Dendritic cell treated with granulocyte-macrophage colony-stimulating factor and Interleukin-4, amounts not matched to agents 40 ng/mL and 50 ng/mL, for 4 days (primary cell): Measurements from ENCODE around the gene MED23.

Source experiments
- H3K27ac Mint-ChIP-seq: one replicate; pipeline ENCODE4 v1.8.0; 2022; ENCODE audit warnings: mild to moderate bottlenecking, mixed read lengths
- H3K27me3 Mint-ChIP-seq: one replicate; pipeline ENCODE4 v1.8.0; 2022; ENCODE audit warnings: mild to moderate bottlenecking, mixed read lengths
- H3K36me3 Mint-ChIP-seq: one replicate; pipeline ENCODE4 v1.8.0; 2022; ENCODE audit warnings: low read depth, mixed read lengths
- H3K4me1 Mint-ChIP-seq: one replicate; pipeline ENCODE4 v1.8.0; 2022; ENCODE audit warnings: low read depth, mixed read lengths
- H3K4me3 Mint-ChIP-seq: one replicate; pipeline ENCODE4 v1.8.0; 2022; ENCODE audit warnings: mild to moderate bottlenecking, moderate library complexity, mixed read lengths
- H3K9me3 Mint-ChIP-seq: one replicate; pipeline ENCODE4 v1.8.0; 2022; ENCODE audit warnings: mixed read lengths
- intact Hi-C: fragments of 100-400 bp; cut with micrococcal nuclease; formaldehyde crosslinking; loops from one replicate; pipeline ENCODE4 v1.15.0; 2022

Gene MED23

DNA sequence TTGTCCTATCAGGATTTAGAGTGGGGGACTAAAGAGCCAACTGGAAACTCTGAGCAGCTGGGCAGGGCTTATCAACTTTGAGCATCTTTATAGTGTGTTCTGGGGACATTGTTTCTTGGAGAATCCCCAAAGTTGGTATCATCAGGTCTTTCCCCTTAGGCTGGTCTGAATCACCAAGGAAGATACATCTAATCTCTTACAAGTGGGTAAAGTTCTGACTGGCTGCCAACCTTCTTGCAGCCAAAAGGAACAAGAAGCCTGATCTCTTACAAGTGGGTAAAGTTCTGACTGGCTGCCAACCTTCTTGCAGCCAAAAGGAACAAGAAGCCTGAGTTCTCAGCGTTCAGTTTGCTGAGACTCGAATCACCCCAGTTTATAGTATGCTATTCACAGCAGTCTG, 1.6 kb upstream of the MED23 start:
- Mint-ChIP-seq H3K27ac (no peak overlapping the region), H3K4me1 (peaks cover 8% of the 10 kb centered on the region), H3K9me3 (no peaks in the 10 kb centered on the region), H3K27me3 (peaks cover 2% of the 10 kb centered on the region), H3K36me3 (peaks cover 22% of the 10 kb centered on the region), H3K4me3 (no peak overlapping the region)
- intact Hi-C loops = loop anchor here (5.0 kb wide), 1 partner anchor 738 kb away; no protein-coding TSS in a partner anchor

DNA sequence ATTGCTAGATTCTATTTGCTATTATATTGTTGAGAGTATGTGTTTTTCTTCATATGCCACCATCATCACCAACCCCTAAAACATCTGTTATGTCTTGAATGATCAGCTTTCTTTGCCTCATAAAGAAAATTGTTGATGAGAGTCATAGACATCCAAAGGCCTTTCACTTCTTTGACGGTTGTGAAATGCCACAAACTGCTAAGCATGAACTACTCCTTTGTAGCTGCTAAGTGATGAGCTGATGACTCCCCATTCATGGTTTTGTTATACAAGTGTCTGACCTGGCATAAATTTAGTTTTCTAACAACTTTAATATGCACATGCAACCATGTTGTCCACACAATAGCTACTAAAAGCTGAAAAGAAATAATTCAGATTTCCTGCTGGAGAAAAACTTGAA, 684 bp upstream of the MED23 start:
- H3K27ac Mint-ChIP-seq = peak overlapping the region; percentile 94
- H3K9me3 Mint-ChIP-seq = no peaks in the 10 kb centered on the region
- peaks cover 31% of the 10 kb centered on the region for H3K36me3 Mint-ChIP-seq
- no peak overlapping the region for H3K4me3 Mint-ChIP-seq
- H3K27me3 Mint-ChIP-seq = peaks cover 2% of the 10 kb centered on the region
- peaks cover 8% of the 10 kb centered on the region for H3K4me1 Mint-ChIP-seq
- intact Hi-C loops = loop anchor here (5.0 kb wide), 1 partner anchor 739 kb away; no protein-coding TSS in a partner anchor

DNA sequence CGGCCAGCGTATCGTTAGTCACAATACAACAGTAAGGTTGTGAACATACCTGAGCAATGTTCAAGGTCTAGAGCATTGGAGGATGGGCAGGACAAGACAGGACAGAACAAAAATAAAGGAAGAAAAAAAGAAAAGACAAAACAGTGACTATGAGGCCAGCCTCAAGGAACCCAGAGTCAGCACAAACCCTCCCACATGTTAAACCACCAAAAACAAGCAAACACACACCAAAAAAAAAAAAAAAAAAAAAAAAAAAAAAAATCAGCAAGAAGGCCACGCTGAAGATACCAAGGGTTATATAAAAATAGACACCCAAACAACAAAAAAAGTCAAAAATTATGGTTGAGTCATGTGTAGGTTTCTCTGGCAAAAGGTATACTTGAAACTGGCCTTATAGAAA, 12.8 kb downstream of the MED23 start:
- H3K4me3 Mint-ChIP-seq = no peak overlapping the region
- H3K4me1 Mint-ChIP-seq = no peaks in the 10 kb centered on the region
- peaks cover 87% of the 10 kb centered on the region for H3K36me3 Mint-ChIP-seq
- H3K9me3 Mint-ChIP-seq = no peaks in the 10 kb centered on the region
- H3K27ac Mint-ChIP-seq = no peak overlapping the region
- H3K27me3 Mint-ChIP-seq = no peaks in the 10 kb centered on the region
- intact Hi-C loops = no loop called here

DNA sequence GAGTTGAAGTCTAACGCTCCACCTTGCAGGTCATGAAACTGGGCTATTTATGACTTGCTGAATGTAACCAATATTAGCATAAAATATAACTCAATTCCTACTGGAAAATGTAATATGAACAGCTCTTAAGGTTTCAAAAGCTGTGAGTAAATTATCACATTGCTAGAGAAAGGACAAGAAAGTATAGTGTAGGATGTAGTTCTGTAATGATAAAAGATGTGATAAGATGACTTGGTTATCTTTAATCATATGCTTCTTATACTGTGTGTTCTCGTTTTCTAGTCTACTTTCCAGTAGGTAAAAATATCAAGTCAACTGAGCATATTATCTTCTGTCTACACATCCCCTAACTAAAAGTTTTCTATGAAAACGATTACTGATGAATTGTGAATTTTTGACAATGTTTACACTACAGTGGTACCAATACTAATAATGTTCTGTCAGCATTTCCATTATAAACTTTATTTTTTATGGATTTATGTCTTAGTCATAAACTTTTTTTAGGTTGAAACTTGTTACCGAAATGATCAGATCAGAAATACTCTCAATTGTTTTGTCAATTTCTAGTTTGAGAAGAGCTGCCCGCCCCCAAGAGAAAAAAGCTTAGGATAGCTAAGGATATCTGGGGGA, 14.6 kb downstream of the MED23 start:
- Mint-ChIP-seq H3K27ac (no peak overlapping the region), H3K4me1 (no peaks in the 10 kb centered on the region), H3K4me3 (no peak overlapping the region), H3K36me3 (peaks cover 87% of the 10 kb centered on the region), H3K27me3 (no peaks in the 10 kb centered on the region), H3K9me3 (no peaks in the 10 kb centered on the region)
- intact Hi-C loops = no loop called here

DNA sequence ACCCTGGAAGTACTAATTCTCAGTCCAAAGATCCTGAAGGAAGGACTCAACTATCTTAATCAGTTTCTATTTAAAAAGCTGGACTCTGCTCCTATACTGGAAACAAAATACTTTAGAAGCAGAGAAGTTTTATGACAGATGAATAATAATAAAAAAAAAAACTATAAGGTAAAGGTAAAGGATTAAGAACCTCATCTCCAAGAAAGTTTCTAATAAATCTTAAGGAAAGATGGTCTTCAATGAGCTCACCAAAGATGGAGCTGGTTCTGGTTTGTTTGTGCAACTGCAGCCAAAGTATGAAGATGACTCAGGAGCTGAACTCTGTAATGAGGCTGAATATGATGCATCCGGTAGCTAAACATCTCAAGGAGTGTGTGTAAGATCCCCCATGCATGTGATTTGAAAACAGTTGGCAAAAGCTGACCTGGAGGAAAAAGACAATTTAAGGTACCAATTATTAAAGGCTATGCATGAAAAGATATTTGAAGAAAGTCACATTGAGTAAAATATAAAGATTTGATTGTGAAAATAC, 25.2 kb downstream of the MED23 start:
- H3K36me3 Mint-ChIP-seq = peaks cover 74% of the 10 kb centered on the region
- H3K27ac Mint-ChIP-seq = no peak overlapping the region
- no peaks in the 10 kb centered on the region for H3K27me3 Mint-ChIP-seq
- H3K4me3 Mint-ChIP-seq = no peak overlapping the region
- no peaks in the 10 kb centered on the region for H3K4me1 Mint-ChIP-seq
- no peaks in the 10 kb centered on the region for H3K9me3 Mint-ChIP-seq
- intact Hi-C loops = no loop called here

DNA sequence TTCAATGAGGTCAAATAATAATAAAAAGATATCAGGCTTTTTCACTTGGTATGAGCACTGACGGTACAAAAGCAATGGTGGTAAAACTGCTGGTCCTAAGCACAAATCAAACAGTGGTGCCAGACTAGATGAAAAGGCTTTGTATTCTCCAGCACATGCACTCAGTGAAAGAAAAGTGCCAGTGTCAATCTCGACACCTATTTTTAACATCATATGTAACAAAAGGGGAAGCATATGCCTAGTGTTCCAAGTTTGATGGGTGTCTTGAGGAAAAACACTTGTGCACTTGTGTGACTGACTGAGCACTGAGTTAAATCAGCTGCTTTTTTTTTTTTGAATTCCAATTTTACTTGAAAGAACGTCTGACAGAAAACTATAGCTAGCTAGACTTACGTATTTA, 27.3 kb downstream of the MED23 start:
- no peak overlapping the region for H3K27ac Mint-ChIP-seq
- intact Hi-C loops = no loop called here
- no peaks in the 10 kb centered on the region for H3K4me1 Mint-ChIP-seq
- no peaks in the 10 kb centered on the region for H3K27me3 Mint-ChIP-seq
- H3K9me3 Mint-ChIP-seq = no peaks in the 10 kb centered on the region
- H3K4me3 Mint-ChIP-seq = no peak overlapping the region
- peaks cover 77% of the 10 kb centered on the region for H3K36me3 Mint-ChIP-seq

DNA sequence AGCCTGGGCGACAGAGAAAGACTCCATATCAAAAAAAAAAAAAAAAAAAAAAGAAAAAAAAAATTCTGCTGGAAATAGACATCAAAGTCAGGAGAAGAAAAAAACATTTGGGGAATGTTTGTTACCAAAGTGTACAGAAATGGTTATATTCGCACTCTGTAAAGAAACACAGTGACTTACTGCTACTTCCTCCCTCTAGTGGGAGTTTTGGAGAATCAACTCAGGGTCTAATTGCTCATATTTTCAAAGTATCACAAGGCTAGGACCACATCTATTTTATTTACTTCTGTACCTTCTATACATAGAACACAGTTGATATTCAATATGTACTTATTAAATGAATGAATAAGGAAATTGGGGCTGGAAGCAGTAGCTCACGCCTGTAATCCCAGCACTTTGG, 30.6 kb downstream of the MED23 start:
- Mint-ChIP-seq H3K9me3 (no peaks in the 10 kb centered on the region), H3K4me1 (no peaks in the 10 kb centered on the region), H3K27ac (no peak overlapping the region), H3K27me3 (no peaks in the 10 kb centered on the region), H3K36me3 (peaks cover 80% of the 10 kb centered on the region), H3K4me3 (no peak overlapping the region)
- intact Hi-C loops = no loop called here

DNA sequence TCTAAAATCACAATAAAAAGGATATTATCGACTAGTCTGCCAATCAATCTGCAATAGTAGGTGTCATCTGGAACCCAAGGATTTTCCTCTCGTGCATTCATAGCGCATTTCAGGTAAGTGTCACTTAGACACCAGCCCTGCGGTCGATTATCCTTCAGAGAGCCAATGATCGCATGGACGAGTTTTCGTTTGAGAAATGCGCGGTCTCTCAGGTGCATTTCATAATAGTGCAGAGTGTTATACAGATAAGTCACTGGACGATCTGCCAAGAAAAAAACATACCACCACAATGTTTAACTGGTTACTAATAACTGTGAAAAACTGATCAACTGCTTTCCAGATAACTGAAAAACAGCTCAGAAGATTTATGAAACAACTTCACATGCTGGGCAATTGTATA, 34.0 kb downstream of the MED23 start:
- Mint-ChIP-seq H3K9me3 (no peaks in the 10 kb centered on the region), H3K27me3 (no peaks in the 10 kb centered on the region), H3K27ac (no peak overlapping the region), H3K4me1 (no peaks in the 10 kb centered on the region), H3K4me3 (no peak overlapping the region), H3K36me3 (peaks cover 88% of the 10 kb centered on the region)
- intact Hi-C loops = no loop called here

DNA sequence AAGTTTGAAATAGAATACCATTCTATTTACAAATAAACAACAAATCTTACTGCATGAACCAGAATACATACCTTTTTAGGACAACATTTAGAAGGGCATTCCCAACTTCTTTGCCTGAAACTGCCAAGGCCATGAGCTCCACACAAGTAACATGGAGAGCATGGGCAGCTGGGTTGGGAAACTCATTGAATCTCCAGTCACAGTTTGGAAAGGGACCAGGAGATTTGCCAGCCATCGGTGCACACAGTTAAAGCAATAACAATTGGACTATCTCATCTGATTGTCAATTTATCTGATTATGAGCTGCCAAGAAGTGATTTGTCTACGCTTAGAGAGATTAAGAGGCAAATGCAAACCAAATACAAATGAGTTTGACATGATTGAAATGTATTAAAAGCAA, 35.1 kb downstream of the MED23 start:
- intact Hi-C loops = no loop called here
- Mint-ChIP-seq H3K9me3 (no peaks in the 10 kb centered on the region), H3K4me3 (no peak overlapping the region), H3K27me3 (no peaks in the 10 kb centered on the region), H3K36me3 (peaks cover 88% of the 10 kb centered on the region), H3K4me1 (no peaks in the 10 kb centered on the region), H3K27ac (no peak overlapping the region)

DNA sequence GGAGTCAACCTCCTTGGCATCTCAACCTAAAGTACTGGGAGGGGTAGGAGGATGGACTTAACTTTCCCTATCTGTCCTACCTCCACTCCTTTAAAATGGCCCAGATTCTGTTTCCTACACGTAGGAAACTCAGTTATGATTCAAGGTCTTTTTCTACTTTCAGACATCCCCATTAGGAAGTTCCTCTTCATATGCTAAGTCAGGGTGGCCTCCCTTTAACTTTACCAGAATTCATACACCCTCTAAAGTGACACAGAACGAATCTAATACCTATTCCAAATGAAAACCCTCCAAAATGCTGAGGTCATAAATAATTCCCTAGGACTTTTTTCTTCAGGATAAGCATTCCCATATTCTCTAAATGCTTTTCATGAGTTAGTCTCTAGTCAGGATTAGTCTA, 39.4 kb downstream of the MED23 start:
- no peak overlapping the region for H3K4me3 Mint-ChIP-seq
- no peaks in the 10 kb centered on the region for H3K9me3 Mint-ChIP-seq
- H3K27me3 Mint-ChIP-seq = no peaks in the 10 kb centered on the region
- peaks cover 79% of the 10 kb centered on the region for H3K36me3 Mint-ChIP-seq
- no peak overlapping the region for H3K27ac Mint-ChIP-seq
- intact Hi-C loops = loop anchor here (5.0 kb wide), 1 partner anchor 34 kb away; no protein-coding TSS in a partner anchor
- H3K4me1 Mint-ChIP-seq = no peaks in the 10 kb centered on the region

DNA sequence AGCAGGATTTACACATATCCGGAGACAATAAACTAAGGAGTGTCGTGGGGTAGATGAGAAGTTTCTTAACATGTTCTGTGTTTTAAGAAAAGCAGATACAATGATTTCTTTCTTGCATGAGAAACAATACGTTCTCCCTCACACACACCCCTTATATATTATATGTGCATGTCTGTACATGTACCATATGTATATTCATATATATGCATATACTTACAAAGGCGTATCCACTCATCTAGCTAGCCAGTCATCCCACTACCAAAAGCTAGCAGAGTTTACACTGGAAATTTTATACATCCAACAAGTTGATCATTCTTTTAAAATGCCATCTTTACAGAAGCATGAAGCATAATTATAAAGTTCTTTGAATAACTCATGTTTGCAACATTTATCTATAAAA, 40.1 kb downstream of the MED23 start:
- no peak overlapping the region for H3K27ac Mint-ChIP-seq
- no peaks in the 10 kb centered on the region for H3K27me3 Mint-ChIP-seq
- H3K9me3 Mint-ChIP-seq = no peaks in the 10 kb centered on the region
- H3K36me3 Mint-ChIP-seq = peaks cover 77% of the 10 kb centered on the region
- intact Hi-C loops = loop anchor here (5.0 kb wide), 1 partner anchor 34 kb away; no protein-coding TSS in a partner anchor
- no peaks in the 10 kb centered on the region for H3K4me1 Mint-ChIP-seq
- H3K4me3 Mint-ChIP-seq = no peak overlapping the region

DNA sequence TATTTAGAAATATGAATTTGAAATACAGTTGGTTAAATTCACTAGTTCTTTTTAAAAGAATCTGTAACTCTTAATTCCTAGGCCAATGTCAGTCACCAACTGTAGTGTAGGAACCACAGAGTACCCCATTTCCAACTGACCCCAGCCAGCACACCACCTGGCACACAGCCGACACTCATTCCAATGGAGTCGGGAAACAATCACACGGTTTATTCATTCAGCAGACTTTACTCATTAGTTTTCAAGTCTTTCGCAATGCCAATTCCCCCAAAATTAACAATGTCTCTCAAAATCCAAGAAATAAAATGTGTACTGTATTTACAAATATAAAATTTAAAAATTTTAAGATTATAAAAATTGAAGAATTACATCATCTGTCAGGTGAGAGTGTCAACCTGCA, 41.5 kb downstream of the MED23 start:
- Mint-ChIP-seq H3K27me3 (no peaks in the 10 kb centered on the region), H3K4me1 (no peaks in the 10 kb centered on the region), H3K4me3 (no peak overlapping the region), H3K9me3 (no peaks in the 10 kb centered on the region), H3K36me3 (peaks cover 71% of the 10 kb centered on the region), H3K27ac (no peak overlapping the region)
- intact Hi-C loops = loop anchor here (5.0 kb wide), 1 partner anchor 36 kb away; no protein-coding TSS in a partner anchor

DNA sequence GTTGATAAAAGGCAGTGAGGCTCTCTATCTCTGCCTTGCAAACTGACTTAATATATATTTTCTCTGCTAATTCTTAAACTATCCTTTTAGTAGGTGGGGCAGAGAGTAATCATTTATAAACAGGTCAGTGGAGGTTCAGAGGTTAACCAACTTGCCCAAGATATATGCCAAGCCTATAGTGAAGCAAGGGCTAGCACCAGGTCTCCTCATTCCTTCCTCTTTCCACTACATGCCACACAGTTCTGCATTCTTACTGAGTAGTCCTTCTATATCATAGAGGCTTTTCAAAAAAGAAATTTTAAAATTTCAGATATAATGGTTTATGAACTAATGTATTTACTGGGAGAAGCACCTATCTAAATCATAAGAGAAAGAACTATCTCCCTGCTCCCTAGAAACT, 46.5 kb downstream of the MED23 start:
- H3K9me3 Mint-ChIP-seq = no peaks in the 10 kb centered on the region
- peaks cover 50% of the 10 kb centered on the region for H3K36me3 Mint-ChIP-seq
- no peaks in the 10 kb centered on the region for H3K27me3 Mint-ChIP-seq
- H3K4me3 Mint-ChIP-seq = no peak overlapping the region
- no peak overlapping the region for H3K27ac Mint-ChIP-seq
- intact Hi-C loops = no loop called here
- no peaks in the 10 kb centered on the region for H3K4me1 Mint-ChIP-seq

DNA sequence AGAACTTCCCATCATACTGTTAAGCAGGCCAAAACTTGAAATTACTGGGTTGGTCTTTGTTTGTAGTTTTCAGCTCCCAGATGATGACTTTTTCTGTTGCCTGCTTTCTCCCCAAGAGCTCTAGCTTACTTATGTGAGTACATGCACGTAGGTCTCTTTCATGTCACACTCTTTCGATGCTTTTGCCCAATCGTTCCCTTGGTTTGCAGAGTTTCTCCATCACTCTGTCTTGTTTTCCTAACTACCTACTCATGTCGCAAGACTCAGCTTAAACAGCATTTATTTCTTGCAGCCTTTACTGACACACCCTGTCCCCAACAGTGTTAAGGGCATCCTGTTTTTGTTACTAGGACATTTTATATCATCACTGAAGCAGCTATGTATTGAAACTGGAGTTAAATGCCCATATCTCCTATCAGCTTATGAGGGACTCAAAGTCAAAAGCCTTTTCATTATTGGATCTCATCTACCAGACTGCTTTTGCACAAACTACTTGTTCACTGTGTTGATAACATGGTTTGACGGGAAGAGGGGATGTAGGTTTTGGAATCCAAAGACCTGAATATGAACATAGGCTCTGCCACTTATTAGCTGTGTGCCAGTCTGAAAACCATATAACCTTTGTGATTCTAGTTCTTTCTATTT, 52.1 kb downstream of the MED23 start:
- H3K9me3 Mint-ChIP-seq = no peaks in the 10 kb centered on the region
- no peaks in the 10 kb centered on the region for H3K27me3 Mint-ChIP-seq
- intact Hi-C loops = no loop called here
- peaks cover 44% of the 10 kb centered on the region for H3K36me3 Mint-ChIP-seq
- no peaks in the 10 kb centered on the region for H3K4me1 Mint-ChIP-seq
- no peak overlapping the region for H3K27ac Mint-ChIP-seq
- H3K4me3 Mint-ChIP-seq = no peak overlapping the region
